ENCODE results near the gene LPCAT2. TPM values are rescaled to one million over a fixed set of nuclear protein-coding genes. Genes with fewer than 3 reads are reported as not detected.

LPCAT2 gene
- total RNA-seq, 4 donors from 2014 or later = 16.9 to 36.9 (median 25.4) TPM

GRCh38 chr16:55539488-55539887 lies 30.6 kb downstream of the LPCAT2 start:
- TF ChIP-seq CTCF (IDR thresholded peaks at IDR 0.05) = no peak
- no peak for TF ChIP-seq POLR2A (IDR thresholded peaks at IDR 0.05)
- no peak overlapping the region for H3K4me3 ChIP-seq (ENCODE audit: low read depth, poor library complexity, severe bottlenecking)
- 37 to 64% methylated on average over 1 of the region's 1 CpG for WGBS, 2 donors
- no peak for DNase-seq (ENCODE audit: low spot score in 2 of 2)
- intact Hi-C loops (cut with DNase I; ENCODE audit: low total_unique reads) = no loop called here

- TF ChIP-seq POLR2A (IDR thresholded peaks at IDR 0.05) = no peak
- TF ChIP-seq CTCF (IDR thresholded peaks at IDR 0.05) = no peak
- 87 to 94% methylated on average over 1 of the region's 1 CpG for WGBS, 2 donors
- intact Hi-C loops (cut with DNase I; ENCODE audit: low total_unique reads) = loop anchor here (5.0 kb wide), 2 partner anchors 73 to 157 kb away; no protein-coding TSS in a partner anchor
- H3K4me3 ChIP-seq (ENCODE audit: low read depth, poor library complexity, severe bottlenecking) = no peak overlapping the region
- no peak for DNase-seq (ENCODE audit: low spot score in 2 of 2)
Observed at GRCh38 chr16:55540221-55540620, 31.3 kb downstream of the LPCAT2 start.

- intact Hi-C loops (cut with DNase I; ENCODE audit: low total_unique reads) = loop anchor here (5.0 kb wide), 2 partner anchors 75 to 155 kb away; no protein-coding TSS in a partner anchor
- no peak for TF ChIP-seq CTCF (IDR thresholded peaks at IDR 0.05)
- TF ChIP-seq POLR2A (IDR thresholded peaks at IDR 0.05) = no peak
- no peak for DNase-seq (ENCODE audit: low spot score in 2 of 2)
- WGBS, 2 donors = 89 to 91% methylated on average over 1 of the region's 1 CpG
- no peak overlapping the region for H3K4me3 ChIP-seq (ENCODE audit: low read depth, poor library complexity, severe bottlenecking)
Observed at GRCh38 chr16:55542459-55543082, 33.7 kb downstream of the LPCAT2 start.

GRCh38 chr16:55543472-55543871 lies 34.6 kb downstream of the LPCAT2 start:
- intact Hi-C loops (cut with DNase I; ENCODE audit: low total_unique reads) = loop anchor here (5.0 kb wide), 2 partner anchors 76 to 154 kb away; no protein-coding TSS in a partner anchor
- TF ChIP-seq POLR2A (IDR thresholded peaks at IDR 0.05) = no peak
- TF ChIP-seq CTCF (IDR thresholded peaks at IDR 0.05) = no peak
- 14 to 15% methylated on average over 2 of the region's 2 CpGs for WGBS, 2 donors
- no peak for DNase-seq (ENCODE audit: low spot score in 2 of 2)
- H3K4me3 ChIP-seq (ENCODE audit: low read depth, poor library complexity, severe bottlenecking) = no peak overlapping the region

- H3K4me3 ChIP-seq (ENCODE audit: low read depth, poor library complexity, severe bottlenecking) = no peak overlapping the region
- intact Hi-C loops (cut with DNase I; ENCODE audit: low total_unique reads) = no loop called here
- TF ChIP-seq CTCF (IDR thresholded peaks at IDR 0.05) (no peak), POLR2A (IDR thresholded peaks at IDR 0.05) (no peak)
- no peak for DNase-seq (ENCODE audit: low spot score in 2 of 2)
Observed at GRCh38 chr16:55552621-55553020, 43.7 kb downstream of the LPCAT2 start.

- H3K4me3 ChIP-seq (ENCODE audit: low read depth, poor library complexity, severe bottlenecking) = no peak overlapping the region
- WGBS, 2 donors = 62 to 90% methylated on average over 2 of the region's 2 CpGs
- no peak for DNase-seq (ENCODE audit: low spot score in 2 of 2)
- intact Hi-C loops (cut with DNase I; ENCODE audit: low total_unique reads) = no loop called here
- TF ChIP-seq CTCF (IDR thresholded peaks at IDR 0.05) = no peak
- no peak for TF ChIP-seq POLR2A (IDR thresholded peaks at IDR 0.05)
Observed at GRCh38 chr16:55555436-55555835, 46.6 kb downstream of the LPCAT2 start.
